Measurements from ENCODE around the gene AKAP8.
A peak's percentile ranks its signal among the peaks of the same experiment; 100 is the strongest.
"Not testable (repeated sequence)": the region's sequence is repeated elsewhere in the genome, so short reads cannot be mapped to it uniquely, and the experiment has no call there.

AKAP8 gene

DNA sequence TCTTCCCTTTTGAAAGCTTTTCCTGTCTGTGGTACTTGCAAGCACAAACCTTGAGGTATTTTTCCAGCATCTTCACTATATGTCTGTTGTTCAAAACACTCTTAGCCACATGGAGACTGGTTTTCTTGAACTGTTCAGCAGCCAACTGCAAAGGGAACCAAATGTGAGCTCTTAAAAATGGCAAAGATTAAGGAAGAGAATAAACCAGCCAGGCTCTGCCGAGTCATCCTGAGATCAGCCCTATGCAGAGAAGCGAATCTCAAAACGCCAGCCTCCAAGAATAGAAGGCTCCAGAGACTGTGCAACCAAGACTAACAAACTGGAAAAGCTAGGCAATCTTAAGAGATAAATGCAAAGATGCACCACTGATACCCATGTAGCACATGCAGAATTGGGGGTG, 20.7 kb downstream of the AKAP8 start:
- DNase-seq: peak in 15 of 42 donors; percentile 25 to 69 (median 47)
- intact Hi-C loops (cut with DNase I): no loop called here

DNA sequence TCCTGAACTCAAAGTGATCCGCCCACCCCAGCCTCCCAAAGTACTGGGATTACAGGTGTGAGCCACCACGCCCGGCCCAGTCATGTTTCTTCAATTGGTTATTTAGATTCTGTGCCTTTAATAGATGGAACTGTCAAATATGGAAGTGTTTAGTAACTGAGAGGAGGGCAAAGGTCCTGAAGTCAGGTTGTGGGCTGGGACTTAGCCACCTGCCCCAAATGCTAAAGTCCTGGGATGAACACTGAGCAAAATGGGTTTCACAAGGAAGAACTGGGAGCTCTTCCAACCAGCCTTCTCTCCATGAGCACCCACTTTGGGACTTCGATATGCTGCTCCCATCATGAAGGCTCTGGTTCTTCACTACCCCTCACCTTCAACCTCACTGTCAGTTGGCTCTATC, 21.7 kb downstream of the AKAP8 start:
- intact Hi-C loops (cut with DNase I): no loop called here
- no peak for DNase-seq

DNA sequence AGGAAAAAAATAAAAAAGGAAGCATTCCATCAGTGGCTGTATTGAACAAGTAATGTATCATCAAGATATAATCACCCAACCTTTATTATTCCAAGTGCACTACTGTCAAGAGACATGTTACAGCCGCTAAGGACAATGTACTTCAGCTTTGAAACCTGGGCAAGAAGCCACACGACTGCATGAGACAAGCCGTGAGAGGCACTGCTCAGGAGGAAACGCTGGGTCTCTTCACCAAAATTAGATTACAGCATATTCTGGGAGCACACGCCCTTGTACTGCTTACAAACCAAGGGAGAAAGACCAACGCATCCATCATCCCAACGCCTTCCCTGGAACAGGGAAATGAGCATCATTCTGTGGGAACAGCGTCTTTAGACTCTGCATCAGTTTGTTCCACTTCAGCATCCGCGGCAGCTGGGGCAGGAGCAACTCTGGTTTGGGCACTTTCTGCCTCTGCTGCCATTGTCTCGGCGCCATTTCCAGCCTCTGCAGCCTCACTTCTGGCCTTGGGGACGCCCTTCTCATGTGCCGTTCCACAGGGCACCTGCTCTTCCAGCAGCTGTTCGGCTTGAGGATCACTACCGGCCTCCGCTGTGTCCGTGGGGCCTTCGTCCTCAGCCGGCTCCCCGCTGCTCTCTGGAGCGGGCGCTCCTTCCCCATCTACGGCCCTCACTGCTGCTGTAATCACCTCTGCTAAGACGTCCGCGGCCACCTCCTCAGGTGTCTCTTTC, 24.9 kb downstream of the AKAP8 start:
- no peak for DNase-seq
- intact Hi-C loops (cut with DNase I): no loop called here

DNA sequence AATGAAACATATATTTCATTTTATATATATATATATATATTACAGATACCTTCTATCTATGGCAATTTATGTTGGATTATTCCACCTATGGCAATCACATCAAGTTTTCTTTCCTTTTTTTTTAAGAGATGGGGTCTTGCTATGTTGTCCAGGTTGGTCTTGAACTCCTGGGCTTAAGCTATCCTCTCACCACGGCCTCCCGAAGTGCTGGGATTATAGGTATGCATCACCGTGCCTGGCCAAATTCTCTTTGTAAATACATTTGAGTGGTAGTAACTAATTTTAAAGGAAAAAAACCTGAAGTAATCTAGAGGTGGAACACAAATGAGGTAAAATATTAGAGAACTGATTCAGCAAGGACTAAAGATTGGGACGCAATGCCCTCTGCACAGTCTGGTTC, 25.7 kb downstream of the AKAP8 start:
- intact Hi-C loops (cut with DNase I): no loop called here

DNA sequence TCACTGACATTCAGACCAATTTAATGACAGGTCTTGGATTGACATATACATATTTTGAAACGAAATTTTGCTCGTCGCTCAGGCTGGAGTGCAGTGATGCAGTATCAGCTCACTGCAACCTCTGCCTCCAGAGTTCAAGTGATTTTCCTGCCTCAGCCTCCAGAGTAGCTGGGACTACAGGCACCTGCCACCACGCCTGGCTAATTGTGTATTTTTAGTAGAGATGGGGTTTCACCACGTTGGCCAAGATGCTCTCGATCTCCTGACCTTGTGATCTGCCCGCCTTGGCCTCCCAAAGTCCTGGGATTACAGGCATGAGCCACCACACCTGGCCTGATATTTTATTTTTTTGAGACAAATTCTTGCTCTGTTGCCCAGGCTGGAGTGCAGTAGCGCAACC, 27.1 kb downstream of the AKAP8 start:
- intact Hi-C loops (cut with DNase I); DNase-seq: not testable (repeated sequence)

More for the DNA sequence above, 25.7 kb downstream of the AKAP8 start:
- DNase-seq: no peak

DNA sequence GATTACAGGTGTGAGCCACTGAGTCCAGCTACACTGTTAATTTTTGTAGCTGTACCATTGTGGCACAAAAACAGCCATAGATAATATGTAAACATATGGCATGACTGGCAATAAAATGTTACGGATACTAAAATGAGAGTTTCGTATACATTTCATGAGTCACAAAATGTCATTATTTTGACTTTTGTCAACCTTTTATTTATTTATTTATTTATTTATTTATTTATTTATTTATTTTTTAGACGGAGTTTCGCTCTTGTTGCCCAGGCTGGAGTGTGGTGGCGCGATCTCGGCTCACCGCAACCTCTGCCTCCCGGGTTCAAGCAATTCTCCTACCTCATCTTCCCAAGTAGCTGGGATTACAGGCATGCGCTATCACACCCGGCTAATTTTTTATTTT, 38.3 kb downstream of the AKAP8 start:
- intact Hi-C loops (cut with DNase I); DNase-seq: not testable (repeated sequence)

DNA sequence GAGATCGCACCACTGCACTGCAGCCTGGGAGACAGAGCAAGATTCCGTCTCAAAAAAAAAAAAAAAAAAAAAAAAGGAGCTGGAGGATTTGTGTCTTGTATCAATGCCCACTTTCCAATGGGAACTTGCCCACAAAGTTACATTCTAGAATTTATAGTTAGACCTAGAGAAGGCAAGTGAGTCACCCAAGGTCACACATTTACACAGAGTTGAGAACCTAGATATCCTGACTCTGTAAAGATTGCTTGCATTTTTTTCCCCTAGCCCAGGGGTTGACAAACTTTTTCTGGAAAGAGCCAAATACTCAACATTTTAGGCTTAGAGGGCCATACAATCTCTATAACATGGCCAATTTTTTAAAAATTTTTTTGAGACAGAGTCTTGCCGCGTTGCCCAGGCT, 39.5 kb downstream of the AKAP8 start:
- intact Hi-C loops (cut with DNase I): no loop called here

DNA sequence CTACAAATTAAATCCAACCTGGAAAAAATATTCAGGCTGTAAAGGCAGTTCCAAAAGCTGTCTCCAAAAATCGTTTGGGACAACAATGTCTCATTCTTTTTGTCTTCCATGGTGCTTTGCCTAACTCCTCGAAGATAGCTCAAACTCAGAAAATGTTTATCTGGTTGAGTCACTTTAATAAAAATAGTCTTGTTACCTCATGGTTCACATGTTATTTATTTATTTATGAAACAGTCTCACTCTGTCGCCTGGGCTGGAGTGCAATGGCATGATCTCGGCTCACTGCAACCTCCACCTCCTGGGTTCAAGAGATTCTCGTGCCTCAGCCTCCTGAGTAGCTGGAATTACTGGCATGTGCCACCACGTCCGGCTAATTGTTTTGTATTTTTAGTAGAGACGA, 42.4 kb downstream of the AKAP8 start:
- intact Hi-C loops (cut with DNase I): no loop called here
- DNase-seq: no peak

More for the DNA sequence above, 39.5 kb downstream of the AKAP8 start:
- DNase-seq: no peak

DNA sequence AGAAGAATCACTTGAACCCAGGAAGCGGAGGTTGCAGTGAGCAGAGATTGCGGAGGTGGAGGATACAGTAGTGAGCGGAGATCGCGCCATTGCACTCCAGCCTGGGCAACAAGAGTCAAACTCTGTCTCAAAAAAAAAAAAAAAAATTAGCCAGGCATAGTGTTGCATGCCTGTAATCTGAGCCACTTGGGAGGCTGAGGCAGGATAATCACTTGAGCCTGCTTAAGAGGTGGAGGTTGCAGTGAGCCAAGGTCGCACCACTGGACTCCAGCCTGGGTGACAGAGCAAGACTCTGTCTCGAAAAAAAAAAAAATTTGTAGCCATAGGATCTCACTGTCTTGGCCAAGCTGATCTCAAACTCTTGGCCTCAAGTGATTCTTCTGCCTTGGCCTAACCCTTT, 43.6 kb downstream of the AKAP8 start:
- intact Hi-C loops (cut with DNase I); DNase-seq: not testable (repeated sequence)

DNA sequence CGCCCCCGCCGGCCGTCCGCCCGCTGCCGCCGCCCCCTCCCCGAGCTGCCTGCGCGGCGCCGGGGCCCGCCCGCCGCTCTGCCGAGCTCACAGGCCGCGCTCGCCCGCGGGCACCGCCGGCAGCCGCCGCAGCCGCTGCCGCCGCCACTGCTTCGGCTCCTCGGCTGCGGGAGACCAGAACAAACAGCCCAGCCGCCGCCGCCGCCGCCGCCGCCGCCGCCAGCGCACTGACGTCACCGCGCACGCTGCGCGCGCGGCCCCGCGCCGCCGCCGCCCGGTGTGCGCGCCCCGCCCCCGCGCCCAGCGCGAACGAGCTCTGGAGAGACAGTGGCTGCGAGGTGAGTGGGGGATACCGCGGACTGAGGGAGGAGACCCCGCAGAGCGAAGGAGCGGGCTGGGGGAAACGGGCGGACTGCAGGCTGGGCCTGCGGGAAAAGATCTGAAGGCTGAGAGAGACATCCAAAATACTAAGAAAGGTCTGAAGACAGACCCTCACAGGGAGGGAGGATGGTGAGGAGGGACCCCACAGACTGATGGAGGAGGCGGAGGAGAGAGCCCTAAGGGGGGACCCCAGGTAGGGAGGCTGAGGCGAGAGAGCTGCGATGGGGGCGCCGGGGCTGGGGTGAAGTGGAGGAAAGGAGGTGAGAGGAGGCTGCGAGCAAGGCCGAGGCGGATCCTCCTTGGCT, 47.1 kb downstream of the AKAP8 start, which contains the start of gene BRD4:
Gene BRD4 (minus strand): TSS at position 229 of the 686 bp plus-strand sequence. CDS start 59,440 bp downstream, outside the sequence.
- intact Hi-C loops (cut with DNase I): loop anchor here (5.0 kb wide), 1 partner anchor 70 kb away; no protein-coding TSS in a partner anchor
- peak; percentile 16 to 88 (median 76) for DNase-seq

DNA sequence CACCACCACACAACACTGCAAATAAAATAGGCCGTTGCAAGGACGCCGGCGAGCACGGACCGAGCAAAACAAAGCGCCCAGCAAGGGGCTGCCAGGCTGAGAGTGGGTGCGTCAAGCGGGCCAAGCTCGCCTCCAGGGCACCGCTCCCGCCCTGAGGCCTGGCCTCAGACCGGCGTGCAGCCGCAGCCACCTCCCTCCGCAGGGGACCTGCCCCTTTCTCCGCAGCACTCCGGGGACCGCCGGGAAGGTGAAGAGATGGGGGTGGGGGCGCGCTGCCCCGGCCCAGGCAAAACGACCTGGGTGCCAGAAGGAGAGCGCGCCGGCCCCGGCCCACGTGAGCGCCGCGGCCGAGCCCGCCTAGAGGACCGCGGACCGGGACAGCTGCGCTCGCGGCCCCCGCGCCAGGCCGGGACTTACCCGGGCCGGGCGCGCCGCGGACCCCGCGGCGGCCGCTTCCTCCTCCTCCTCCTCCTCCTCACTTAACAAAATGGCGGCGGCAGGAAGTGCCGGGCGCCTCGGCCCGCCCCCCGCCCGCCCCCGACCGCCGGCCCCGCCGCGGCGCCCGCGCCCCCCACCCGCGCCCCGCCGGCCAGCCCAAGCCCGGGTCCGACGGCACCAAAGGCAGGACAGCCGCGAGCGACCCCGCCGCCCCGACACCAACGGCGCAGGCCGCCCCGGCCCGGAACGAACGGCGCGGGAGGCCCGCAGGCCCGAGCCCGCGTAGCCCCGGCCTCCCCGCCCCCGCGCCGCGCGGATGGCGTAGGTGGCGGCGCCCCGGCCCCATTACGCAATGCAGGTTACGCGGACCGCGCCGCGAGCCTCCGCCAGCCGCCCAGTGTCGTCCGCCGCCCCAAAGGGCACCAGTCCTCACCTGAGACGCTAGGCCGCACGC, 47.9 kb downstream of the AKAP8 start:
- intact Hi-C loops (cut with DNase I): loop anchor here (5.0 kb wide), 1 partner anchor 69 kb away; no protein-coding TSS in a partner anchor

DNA sequence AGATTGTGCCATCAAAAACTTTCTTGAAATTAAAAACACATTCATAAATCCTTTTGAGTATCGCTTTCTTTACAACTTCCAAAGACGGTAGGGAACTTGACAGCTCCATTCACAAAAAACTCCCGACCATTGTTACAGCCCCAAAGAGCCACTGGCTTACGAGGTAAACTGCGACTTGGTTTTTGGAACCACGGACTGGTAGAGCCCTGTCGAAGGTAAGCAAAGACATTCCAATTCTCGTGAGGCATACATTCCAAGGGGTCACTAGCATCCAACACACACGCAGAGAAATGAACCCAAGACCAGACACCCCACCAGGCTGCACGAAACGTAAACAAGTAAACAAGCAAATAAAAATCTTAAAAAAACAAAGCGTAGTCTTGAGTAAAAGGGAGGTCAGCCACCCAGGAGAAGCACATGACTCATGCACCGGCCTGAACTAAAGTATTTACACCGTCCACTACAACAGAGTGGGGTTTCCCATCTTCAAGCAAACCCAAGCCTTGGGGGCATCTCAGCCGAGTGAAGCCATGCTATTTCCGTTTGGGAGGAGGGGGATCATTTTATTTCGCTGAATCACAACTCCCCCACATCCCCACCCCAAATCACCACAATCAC, 48.7 kb downstream of the AKAP8 start:
- DNase-seq: no peak
- intact Hi-C loops (cut with DNase I): loop anchor here (5.0 kb wide), 1 partner anchor 69 kb away; no protein-coding TSS in a partner anchor

More for the DNA sequence above, 47.9 kb downstream of the AKAP8 start:
- peak in 37 of 42 donors; percentile 5 to 79 (median 45) for DNase-seq

DNA sequence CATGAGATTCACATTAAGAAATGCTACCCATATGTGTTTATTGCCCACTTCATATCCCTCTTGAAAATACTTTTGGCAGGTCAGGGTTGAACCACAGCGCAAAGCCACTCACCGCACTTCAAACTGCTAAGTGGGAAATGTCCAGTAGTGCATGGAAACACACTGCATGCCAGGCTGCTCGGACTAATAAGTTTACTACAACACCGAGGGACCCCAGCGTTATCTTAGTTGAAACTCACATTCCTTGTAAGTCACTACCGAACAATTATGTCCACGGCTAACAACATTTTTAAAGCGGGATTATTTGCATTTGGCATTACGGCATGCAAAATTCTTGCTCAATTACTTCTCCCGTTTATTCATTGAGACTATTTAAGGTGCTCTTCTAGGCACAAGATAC, 51.3 kb downstream of the AKAP8 start:
- DNase-seq: no peak
- intact Hi-C loops (cut with DNase I): no loop called here

DNA sequence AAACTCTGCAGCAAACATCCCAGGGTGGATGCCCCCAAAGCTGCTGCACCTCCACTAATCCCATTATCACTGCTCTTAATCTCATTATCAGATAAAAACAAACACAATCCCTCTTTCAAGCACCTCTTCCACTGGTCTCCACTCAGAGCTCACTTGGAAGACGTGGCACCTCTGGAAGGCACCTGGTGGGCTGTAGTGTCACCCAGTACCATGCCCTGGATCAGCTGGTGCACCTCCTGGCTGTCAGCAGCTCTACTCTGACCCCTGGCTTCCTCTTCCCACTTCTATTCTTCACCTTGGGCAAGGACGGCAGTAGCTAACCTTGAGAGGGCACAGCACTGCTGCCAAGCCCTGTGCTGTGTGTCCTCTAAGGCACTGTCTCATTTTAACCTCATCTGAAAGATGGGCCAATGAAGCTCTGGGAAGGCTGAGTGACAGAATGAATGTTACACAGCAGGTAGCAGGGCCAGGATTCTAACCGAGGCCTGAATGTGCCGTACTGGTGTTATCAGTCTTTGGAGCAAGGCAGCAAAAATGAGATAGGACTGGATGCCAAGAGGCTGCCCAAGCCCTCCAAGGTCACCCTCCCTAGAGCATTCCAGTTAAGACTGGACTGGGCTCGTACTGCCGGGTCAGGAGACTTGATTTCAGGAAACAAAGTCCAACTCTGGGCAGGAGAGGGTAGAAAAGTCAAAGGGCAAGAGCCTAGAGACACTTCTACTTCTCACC, 54.6 kb downstream of the AKAP8 start:
- intact Hi-C loops (cut with DNase I): no loop called here
- no peak for DNase-seq

DNA sequence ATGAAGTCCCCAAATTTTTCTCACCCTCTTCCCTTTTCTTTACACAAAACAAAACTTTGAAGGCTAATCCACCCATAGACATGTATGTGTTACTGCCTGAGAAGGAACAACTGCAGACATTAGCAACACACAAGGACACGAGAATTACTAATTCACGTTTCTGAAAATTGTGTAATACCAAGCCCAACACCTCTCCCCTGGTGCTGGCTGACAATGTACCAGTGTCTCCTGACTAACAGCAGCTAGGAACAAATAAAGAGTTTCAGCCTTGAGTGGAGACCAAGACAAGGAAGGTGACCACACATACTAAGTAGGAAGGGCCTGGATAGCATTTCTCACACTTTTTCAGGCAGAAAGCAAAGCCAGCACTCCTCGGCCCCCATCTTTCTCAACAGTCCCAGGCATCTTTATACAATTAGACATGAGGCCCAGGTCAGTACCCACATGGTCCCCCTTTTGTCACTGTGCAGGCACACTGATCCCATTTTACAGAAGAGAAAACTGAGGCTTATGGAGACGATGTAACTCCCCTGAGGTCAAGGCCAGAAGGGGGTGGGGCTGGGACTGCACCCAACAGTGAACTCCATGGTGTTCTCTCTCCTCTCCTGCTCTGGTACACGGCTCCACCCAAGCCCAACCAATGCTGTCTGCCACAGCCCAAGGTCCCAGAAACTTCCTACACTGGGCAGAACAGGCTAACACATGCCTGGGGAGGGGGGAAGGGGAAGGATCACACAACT, 55.9 kb downstream of the AKAP8 start:
- peak in 2 of 42 donors; percentile 18 to 41 for DNase-seq

DNA sequence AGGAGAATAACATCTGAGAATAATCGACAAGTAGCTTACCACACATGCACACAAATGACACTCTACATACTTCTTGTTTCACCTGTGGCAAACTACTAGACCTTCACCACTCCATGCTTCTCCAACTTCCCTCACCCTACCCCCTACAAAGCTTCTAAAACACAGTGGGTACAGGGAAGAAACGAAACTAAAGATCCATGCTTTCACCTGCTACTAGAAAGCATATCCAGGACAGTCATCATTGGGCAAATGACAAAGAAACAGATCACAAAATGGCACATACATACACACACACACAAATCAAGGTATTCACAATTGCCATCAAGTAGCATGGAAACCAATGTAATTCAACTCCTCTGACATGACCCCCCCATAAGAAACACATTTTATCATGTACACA, 57.8 kb downstream of the AKAP8 start:
- intact Hi-C loops (cut with DNase I): no loop called here
- no peak for DNase-seq

More for the DNA sequence above, 55.9 kb downstream of the AKAP8 start:
- intact Hi-C loops (cut with DNase I): no loop called here

DNA sequence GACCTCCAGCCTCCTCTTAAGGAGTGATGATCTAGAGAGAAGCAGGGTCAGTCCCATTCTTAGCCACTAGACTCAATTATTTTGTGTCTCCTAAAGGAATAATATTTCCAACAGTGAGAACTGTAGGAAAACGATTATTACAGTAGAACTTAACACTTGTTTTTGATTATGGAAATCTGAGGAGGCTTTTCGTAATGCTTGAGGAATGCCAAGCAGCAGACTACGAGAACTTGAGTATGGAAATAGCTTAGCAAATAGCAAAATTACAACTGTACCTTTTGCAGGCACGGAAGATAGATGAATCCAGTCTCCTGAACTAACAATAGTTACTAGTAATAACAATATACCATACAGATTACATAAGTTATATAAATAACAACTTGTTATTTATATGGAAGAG, 59.5 kb downstream of the AKAP8 start:
- intact Hi-C loops (cut with DNase I): no loop called here
- no peak for DNase-seq

All from head of caudate nucleus (tissue), 42 donors.